Tibial nerve (tissue), 4 donors: ENCODE measurements around the gene CADPS. TPM values are rescaled to one million over a fixed set of nuclear protein-coding genes. Genes with fewer than 3 reads are reported as not detected.

Source experiments
- DNase-seq, 2 donors: peaks; one replicate each; pipeline ENCODE4 v3.0.0-alpha.2; 2019; ENCODE audit warnings: low spot score in 2 of 2
- H3K27ac ChIP-seq, 4 donors: fragments of 200-600 bp; sonication (generic) in 3 of 4; one replicate each; pipeline ENCODE4 v1.5.1; 2017 to 2019; ENCODE audit warnings: mild to moderate bottlenecking in 1 of 4
- H3K27me3 ChIP-seq, 2 donors: fragments of 200-600 bp; sonication (generic) in 1 of 2; one replicate each; pipeline versions ENCODE4 v1.5.1 to v1.6.0; 2017 to 2019
- H3K36me3 ChIP-seq, 3 donors: fragments of 200-600 bp; sonication (generic); one replicate each; pipeline ENCODE4 v1.5.1; 2018 to 2019
- H3K4me1 ChIP-seq, 4 donors: fragments of 200-600 bp; sonication (generic) in 3 of 4; one replicate each; pipeline ENCODE4 v1.5.1; 2017 to 2019
- H3K4me3 ChIP-seq, 4 donors: fragments of 200-600 bp; sonication (generic) in 3 of 4; one replicate each; pipeline ENCODE4 v1.5.1; 2017 to 2019; ENCODE audit warnings: mild to moderate bottlenecking in 1 of 4, moderate library complexity in 1 of 4
- H3K9me3 ChIP-seq, 4 donors: fragments of 200-600 bp; sonication (generic) in 3 of 4; one replicate each; pipeline ENCODE4 v1.5.1; 2017 to 2019
- EP300 ChIP-seq, 2 donors: sonication (generic); formaldehyde crosslinking; IDR thresholded peaks; one replicate each; pipeline ENCODE4 v1.6.1; 2017; ENCODE audit warnings: antibody characterized with exemption in 2 of 2, mild to moderate bottlenecking in 1 of 2
- POLR2A ChIP-seq, 2 donors: fragments of 450-650 bp; IDR thresholded peaks; one replicate each; pipeline ENCODE4 v1.6.1; 2017; ENCODE audit warnings: antibody characterized with exemption in 2 of 2, mild to moderate bottlenecking in 2 of 2, moderate library complexity in 2 of 2
- WGBS, 2 donors: methylation state at CpG; one replicate each; pipeline ENCODE4 v1.1.5; 2018; 5-methylcytosine and 5-hydroxymethylcytosine counted together
- total RNA-seq, 4 donors: library from RNA; depleted of rRNA; stranded (reverse); fragments of >200 nt; gene quantifications; one replicate each; pipeline ENCODE4 v1.1.0, GENCODE V29; 2016
- TF ChIP-seq, protein P1 (sequence below), 5 experiments: fragments of 200-600 bp in 3 of 5; fragments of 450-650 bp in 2 of 5; sonication (generic) in 3 of 5; IDR thresholded peaks; one replicate each; pipeline ENCODE4 v1.5.1; 2016 to 2019; ENCODE audit warnings: antibody characterized with exemption in 5 of 5, mild to moderate bottlenecking in 3 of 5, moderate library complexity in 2 of 5

Gene CADPS
- total RNA-seq, 4 donors from 2014 or later, result 16.2 to 16.7 TPM; not detected in 2

DNA sequence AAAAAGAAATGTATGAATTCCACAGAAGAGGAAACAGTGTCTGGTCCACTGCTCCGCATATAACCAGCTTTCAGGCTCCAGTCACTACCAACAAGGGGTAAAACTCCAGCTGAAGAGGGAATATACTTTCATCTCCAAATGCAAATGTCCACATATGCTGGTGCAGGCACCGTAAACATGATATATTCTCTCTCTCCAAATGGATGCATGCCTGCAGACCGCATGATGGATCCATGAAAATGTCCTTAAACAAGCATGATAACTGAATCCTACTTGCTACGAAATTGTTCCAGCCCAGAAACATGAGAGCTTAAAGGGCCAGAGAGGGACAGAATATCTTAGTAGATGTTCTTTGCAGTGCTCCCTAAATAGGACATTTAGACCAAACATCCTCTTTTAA is 351.5 kb downstream of the CADPS start:
- WGBS, 2 donors, result 71 to 76% methylated on average over 4 of the region's 4 CpGs
- no peak overlapping the region for H3K4me3 ChIP-seq
- H3K27ac ChIP-seq, result no peak overlapping the region
- H3K27me3 ChIP-seq, result no peaks in the 10 kb centered on the region
- TF ChIP-seq POLR2A (IDR thresholded peaks at IDR 0.05) (no peak), EP300 (IDR thresholded peaks at IDR 0.05) (no peak)
- TF ChIP-seq, protein P1, sequence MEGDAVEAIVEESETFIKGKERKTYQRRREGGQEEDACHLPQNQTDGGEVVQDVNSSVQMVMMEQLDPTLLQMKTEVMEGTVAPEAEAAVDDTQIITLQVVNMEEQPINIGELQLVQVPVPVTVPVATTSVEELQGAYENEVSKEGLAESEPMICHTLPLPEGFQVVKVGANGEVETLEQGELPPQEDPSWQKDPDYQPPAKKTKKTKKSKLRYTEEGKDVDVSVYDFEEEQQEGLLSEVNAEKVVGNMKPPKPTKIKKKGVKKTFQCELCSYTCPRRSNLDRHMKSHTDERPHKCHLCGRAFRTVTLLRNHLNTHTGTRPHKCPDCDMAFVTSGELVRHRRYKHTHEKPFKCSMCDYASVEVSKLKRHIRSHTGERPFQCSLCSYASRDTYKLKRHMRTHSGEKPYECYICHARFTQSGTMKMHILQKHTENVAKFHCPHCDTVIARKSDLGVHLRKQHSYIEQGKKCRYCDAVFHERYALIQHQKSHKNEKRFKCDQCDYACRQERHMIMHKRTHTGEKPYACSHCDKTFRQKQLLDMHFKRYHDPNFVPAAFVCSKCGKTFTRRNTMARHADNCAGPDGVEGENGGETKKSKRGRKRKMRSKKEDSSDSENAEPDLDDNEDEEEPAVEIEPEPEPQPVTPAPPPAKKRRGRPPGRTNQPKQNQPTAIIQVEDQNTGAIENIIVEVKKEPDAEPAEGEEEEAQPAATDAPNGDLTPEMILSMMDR (IDR thresholded peaks at IDR 0.05), result no peak
- no peaks in the 10 kb centered on the region for H3K36me3 ChIP-seq
- no peaks in the 10 kb centered on the region for H3K4me1 ChIP-seq
- no peaks in the 10 kb centered on the region for H3K9me3 ChIP-seq
- DNase-seq, result no peak

GRCh38 chr3:62521464-62522105 is 353.6 kb downstream of the CADPS start:
- DNase-seq, result no peak
- Histone ChIP-seq H3K4me1 (no peaks in the 10 kb centered on the region), H3K9me3 (no peaks in the 10 kb centered on the region), H3K4me3 (no peak overlapping the region), H3K36me3 (no peaks in the 10 kb centered on the region), H3K27ac (no peak overlapping the region), H3K27me3 (no peaks in the 10 kb centered on the region)
- TF ChIP-seq EP300 (IDR thresholded peaks at IDR 0.05) (no peak), POLR2A (IDR thresholded peaks at IDR 0.05) (no peak)
- TF ChIP-seq, protein P1 (IDR thresholded peaks at IDR 0.05), result no peak
- WGBS, 2 donors, result 79 to 88% methylated on average over 8 of the region's 8 CpGs

- no peaks in the 10 kb centered on the region for H3K27me3 ChIP-seq
- no peak overlapping the region for H3K4me3 ChIP-seq
- WGBS, 2 donors, result 54 to 63% methylated on average over 2 of the region's 2 CpGs
- TF ChIP-seq EP300 (IDR thresholded peaks at IDR 0.05), result no peak
- no peak for TF ChIP-seq POLR2A (IDR thresholded peaks at IDR 0.05)
- TF ChIP-seq, protein P1 (IDR thresholded peaks at IDR 0.05), result no peak
- DNase-seq, result no peak
- no peak overlapping the region for H3K27ac ChIP-seq
- H3K9me3 ChIP-seq, result no peaks in the 10 kb centered on the region
- H3K36me3 ChIP-seq, result no peaks in the 10 kb centered on the region
- H3K4me1 ChIP-seq, result no peaks in the 10 kb centered on the region
These were observed 371.7 kb downstream of the CADPS start for GRCh38 chr3:62503516-62503915.

GRCh38 chr3:62502315-62503300 is 372.6 kb downstream of the CADPS start:
- H3K27me3 ChIP-seq, result no peaks in the 10 kb centered on the region
- H3K4me3 ChIP-seq, result no peak overlapping the region
- TF ChIP-seq POLR2A (IDR thresholded peaks at IDR 0.05) (no peak), EP300 (IDR thresholded peaks at IDR 0.05) (no peak)
- TF ChIP-seq, protein P1 (IDR thresholded peaks at IDR 0.05), result no peak

DNA sequence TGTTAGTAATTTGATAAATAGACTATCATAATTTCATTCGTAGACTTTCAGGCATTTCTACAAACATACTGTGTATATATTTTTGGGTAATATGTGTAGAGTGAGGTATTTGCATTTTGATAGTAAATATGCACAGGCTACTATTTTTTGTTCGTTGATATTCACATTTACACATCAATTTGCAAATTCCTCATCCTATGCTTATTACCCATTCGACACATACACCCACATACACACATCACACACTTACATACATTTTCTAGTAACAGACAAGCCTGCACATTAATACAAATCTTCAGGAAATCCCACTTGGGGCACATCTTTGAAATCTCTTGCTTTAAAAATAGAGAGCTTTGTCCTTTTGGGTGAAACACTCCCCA is 373.9 kb downstream of the CADPS start:
- Histone ChIP-seq H3K4me1 (no peaks in the 10 kb centered on the region), H3K27ac (no peak overlapping the region), H3K36me3 (no peaks in the 10 kb centered on the region), H3K4me3 (no peak overlapping the region), H3K27me3 (no peaks in the 10 kb centered on the region), H3K9me3 (no peaks in the 10 kb centered on the region)
- no peak for DNase-seq
- WGBS, 2 donors, result 76 to 85% methylated on average over 3 of the region's 3 CpGs
- TF ChIP-seq EP300 (IDR thresholded peaks at IDR 0.05) (no peak), POLR2A (IDR thresholded peaks at IDR 0.05) (no peak)
- TF ChIP-seq, protein P1 (IDR thresholded peaks at IDR 0.05), result no peak

More at GRCh38 chr3:62502315-62503300, 372.6 kb downstream of the CADPS start:
- no peak for DNase-seq
- no peaks in the 10 kb centered on the region for H3K9me3 ChIP-seq
- H3K4me1 ChIP-seq, result no peaks in the 10 kb centered on the region
- no peak overlapping the region for H3K27ac ChIP-seq
- 70 to 71% methylated on average over 8 of the region's 8 CpGs for WGBS, 2 donors
- H3K36me3 ChIP-seq, result no peaks in the 10 kb centered on the region
